DMS79 (cell line): ENCODE measurements around the gene CDKAL1.
"Not testable (repeated sequence)": the region's sequence is repeated elsewhere in the genome, so short reads cannot be mapped to it uniquely, and the experiment has no call there.

Experiments used
- DNase-seq: peaks from one replicate; lab custom pipeline; 2025; lab: John Stamatoyannopoulos, UW

CDKAL1 gene

DNA sequence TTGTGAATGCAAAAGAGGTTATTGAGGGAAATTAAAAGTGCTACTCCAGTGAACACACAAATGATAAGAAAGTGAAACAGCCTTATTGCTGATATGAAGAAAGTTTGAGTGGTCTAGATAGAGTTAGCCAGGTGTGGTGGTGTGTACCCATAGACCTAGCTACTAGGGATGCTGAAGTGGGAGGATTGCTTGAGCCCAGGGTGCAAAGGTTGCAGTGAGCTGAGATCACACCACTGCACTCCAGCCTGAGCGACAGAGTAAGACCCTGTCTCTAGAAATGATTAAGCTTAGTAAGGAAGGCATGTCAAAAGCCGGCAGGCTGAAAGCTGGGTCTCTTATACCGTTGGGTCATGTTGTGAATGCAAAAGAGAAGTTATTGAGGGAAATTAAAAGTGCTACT is 389.8 kb downstream of the CDKAL1 start:
- not testable (repeated sequence) for DNase-seq

DNA sequence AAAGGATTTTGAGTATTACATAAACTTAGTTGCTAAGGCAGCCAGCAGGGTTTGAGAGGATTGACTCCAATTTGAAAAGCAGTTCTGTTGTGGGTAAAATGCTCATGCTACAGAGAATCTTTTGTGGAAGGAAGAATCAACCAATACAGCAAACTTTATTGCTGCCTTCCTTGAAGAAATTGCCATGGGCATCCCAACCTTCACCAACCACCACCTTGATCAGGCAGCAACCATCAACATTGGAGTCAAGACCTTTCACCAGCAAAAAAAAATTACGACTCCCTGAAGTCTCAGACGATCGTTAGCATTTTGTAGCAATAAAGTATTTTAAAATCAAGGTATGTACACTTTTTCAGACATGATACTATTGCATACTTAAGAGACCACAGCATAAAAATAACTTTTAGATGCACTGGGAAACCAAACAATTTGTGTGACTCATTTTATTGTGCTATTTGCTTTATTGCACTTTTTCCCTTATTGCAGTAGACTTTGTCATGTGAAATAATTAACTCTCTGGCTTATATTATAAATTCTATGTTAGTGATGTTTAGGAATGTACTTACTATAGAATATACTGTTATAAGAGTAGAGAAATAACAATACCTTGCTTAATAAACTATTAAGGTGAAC is 390.8 kb downstream of the CDKAL1 start:
- DNase-seq = no peak

DNA sequence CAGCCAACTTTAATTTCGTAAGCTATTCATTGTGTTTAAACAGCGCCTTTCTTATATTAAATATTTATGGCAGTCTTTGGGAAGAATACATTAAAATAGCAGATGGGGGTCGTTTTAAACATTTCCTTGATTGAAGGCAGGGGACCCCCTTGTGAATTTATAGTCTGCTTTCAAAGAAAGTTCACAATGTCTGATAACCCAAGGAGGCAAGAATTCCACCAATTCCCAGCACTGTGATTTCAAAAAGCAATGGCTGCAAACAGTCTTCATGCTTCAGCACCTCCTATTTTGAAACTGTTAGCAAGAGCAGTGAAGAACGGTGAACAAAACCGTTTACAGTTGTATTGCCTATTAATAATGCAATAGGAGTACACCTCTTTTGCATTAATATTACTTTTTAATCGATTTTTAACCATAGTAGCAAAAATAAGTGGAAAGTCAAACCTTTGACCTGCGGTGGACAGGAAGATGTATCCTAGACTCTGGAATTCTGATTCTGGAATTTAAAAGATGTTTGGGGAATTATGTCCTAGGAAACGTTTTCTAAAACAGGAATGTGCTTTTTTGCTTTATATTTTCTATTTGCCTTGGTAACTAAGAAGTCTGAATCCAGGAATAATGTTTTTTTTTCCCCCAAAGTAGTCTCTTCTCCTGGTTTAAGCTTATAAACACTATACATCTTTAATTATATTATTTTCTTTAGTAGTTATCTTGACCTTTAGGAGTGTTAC is 393.0 kb downstream of the CDKAL1 start:
- DNase-seq = no peak

DNA sequence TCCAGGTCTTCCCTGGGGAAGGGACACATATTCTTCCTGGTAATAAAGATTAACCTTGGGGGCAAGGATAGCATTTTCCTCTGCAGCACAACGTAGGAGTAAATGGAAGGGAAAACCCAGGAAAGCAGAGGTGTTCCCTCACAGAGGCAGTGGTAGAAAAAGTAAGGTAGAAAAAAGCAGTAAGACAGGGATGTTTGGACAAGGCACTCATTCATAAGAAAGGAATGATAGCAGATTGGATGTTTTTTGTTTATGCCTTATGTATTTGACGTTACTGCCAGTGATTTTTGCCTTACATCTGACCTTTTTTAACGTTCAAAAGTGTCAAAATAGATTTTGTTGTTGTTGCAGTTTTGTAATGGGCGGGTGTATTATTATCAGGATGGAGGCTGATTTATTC is 395.0 kb downstream of the CDKAL1 start:
- DNase-seq = no peak

DNA sequence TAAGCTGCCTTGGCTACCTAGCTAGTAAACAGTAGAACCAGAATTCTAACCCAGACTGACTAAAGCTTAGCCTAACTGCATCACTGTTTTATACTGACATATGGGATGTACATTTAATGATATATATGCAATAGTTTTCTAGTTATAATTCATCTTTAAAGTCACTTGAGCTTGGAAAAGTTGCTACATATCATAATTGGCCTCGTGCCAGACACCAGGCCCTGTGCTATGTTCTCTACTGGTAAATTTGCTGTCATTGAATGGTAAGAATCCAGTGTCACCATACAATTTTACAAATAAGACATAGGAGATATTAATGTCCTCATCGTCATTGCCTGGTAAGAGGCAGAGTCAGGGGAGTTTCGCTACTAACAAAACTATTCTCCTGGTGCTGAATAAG is 396.8 kb downstream of the CDKAL1 start:
- DNase-seq = no peak

DNA sequence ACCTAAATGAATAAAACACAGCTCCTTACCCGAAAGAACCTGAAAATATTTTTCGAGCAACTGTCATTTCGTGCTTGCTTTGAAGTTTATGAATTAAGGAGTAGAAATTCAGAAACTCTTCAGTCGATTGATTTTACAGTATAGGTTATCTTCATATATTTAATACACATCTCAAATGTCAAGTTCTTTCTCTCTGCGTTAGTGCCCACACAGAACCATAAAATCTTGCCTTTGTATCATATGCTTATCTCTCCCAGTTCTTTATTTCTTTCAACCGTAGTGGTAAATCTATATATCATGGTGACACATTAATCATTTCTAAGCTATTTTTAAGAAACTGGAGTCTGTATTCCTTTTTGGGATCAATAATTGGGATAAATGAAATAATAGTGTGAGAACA is 397.5 kb downstream of the CDKAL1 start:
- no peak for DNase-seq

DNA sequence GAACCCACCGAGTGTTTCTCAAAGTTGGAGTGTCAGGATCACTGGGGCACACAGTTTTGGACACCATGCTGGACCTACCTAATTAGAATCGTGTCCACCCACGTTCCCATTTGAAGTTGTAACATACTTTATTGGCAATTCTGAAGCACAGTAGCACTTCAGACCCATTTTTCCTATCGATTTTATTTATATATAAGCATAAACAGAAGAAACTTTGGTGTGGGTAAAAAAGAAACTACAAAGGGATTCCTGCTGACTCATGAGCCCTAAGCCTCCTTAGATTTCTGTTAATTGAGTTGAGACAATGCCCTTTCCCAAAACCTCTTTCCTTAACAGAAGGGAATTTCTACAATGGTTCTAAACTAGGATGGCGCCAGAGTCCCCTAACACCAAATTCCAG is 398.0 kb downstream of the CDKAL1 start:
- no peak for DNase-seq

DNA sequence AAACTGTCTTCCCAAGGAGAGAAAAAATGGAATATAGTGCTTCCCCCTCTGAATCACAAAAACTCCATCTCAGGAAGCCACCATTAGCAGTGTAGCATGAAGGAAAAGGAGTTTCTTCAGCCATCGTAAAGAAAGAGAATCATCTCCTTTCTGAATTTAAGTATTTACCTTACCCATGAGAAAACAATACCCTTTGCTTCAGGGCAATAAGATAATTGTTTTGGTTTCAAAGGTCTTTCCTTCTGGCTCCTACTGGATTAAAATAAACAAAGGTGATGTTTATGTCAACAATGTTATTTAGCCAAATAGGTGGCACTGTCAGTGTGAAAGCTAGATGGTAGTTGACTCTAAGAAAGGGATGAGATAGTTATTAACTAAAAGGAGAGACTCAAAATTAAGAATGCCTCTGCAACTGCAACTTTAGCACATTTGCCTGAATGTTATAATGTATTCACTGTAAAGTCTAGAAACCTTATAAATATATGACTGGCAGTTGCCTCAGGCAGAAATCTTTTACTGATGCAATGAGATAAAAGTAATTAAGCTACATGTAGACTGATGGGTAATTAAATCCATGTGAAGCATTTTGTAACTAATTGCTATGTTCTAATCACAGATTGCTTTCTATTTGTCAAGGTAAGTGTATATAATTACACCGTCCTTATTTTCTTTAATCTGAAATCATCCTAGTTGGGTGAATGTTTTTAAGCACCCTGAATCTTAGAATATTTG is 399.0 kb downstream of the CDKAL1 start:
- DNase-seq = peak; percentile 79

DNA sequence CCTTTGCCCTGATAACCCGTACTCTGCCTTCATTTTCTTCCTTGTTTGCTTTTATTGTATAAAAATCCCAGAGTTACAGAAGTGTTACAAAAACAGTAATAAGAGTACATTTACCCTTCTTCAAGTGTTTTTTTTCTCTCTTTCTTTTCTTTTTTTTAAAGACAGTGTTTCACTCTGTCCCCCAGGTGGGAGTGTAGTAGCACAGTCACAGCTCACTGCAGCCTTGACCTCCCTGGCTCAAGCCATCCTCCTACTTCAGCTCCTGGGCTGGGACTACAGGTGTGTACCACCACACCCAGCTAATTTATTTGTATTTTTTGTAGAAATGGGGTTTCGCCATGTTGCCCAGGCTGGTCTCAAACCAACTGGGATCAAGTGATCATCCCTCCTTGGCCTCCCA is 402.7 kb downstream of the CDKAL1 start:
- no peak for DNase-seq

DNA sequence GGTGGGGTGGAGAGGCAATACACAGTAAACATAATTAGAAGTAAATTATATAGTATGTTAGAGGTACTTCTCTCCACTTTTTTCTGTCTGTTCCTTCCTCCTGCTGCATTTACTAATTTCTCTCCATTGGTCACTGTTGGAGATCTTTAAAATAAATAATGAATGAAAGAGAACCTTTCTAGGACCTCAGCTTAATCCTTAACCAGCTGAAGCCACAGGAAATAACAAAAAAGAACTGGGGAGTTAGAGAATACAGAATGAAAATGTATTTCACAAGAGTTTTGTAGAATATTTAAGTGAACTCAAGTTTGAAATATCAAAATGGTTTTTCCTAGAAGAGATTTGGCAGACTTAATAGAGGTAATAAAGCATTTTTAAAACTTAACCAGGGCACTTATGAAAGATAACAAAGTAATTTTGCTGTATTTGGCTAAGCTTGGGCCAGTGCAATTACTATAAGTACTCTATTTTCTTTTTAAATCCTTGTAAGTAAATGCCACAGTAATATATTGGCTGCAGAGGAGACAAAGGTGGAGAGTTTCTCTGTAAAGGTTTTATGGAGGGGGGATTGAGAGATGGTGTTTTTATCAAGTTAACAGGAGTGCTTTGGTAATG is 405.0 kb downstream of the CDKAL1 start:
- DNase-seq = peak; percentile 15

DNA sequence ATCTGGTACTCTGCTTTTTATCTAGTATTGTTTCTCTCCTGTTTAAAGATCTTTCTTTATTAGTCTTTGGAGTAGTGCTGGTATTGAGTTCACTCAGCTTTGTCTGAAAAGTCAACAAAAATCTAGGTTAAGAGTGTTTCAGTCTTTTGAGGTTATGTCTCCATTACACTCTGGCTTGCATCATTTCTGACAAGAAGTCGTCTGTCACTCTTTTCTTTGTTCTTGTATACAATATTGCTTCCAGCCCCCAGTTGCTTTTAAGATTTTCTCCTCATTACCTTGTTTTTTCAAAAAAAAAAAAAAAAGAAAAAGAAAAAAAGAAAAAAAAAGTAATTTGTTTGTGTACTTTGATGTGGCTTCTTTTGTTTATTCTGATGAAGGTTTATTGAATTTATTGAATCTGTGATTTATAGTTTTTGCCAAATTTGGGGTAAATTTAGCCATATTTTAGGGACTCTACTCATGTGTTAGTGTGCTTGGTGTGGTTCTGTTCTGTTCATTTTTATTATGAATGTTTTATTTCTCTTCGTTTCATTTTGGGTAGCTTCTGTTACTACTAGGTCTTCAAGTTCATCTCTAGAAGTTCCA is 408.9 kb downstream of the CDKAL1 start:
- peak; percentile 8 for DNase-seq

DNA sequence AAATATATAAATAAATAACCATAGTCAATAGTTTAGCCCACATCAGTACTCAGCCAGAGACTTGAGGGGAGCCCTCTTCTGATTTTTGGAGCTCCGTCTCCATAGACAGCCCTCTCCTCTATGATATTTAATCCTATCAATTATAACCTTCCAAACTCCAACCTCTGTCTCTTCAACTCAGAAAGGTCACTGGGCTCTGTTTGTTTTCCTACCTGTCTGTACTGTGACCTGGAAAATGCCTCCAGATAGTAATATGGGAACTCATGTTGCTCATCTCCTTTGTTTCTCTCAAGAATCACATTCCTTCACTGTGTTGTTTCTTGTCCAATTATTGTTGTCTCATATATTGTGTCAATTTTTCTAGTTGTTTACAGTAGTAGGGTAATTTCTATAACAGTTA is 409.7 kb downstream of the CDKAL1 start:
- DNase-seq = no peak

DNA sequence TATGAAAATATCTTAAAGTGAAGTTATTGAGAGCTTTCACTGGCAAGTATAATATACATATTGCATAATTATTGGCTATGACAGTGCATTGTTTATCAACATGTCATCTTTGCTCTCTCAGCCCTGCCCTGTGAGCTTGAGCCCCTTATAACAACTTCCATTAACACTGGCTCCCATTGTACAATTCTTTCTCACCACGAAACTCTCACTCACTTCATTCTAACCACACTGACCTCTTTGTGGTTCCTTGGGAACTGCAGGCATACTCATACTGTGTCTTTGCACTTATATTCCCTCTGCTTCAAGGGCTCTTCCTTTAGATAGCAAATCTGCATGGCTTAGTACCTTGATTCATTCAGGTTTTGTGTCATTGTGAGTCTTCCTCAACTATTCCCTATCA is 411.8 kb downstream of the CDKAL1 start:
- no peak for DNase-seq

DNA sequence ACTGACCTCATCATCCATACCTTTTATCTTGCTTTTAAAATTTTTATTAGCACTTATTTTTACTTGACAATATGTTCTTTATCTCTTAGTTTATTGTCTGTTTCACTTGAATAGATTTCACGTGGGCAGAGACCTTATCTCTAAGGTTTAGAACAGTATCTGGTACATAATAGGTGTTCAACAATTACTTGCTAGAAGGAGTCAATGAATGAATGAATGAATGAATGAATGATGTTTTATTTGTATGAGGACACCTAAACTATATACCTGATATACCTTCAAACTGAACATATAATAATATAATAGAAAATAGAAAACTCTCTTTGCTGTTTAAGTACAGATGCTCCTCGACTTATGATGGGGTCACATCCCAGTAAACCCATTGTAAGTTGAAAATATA is 412.6 kb downstream of the CDKAL1 start:
- DNase-seq = no peak

DNA sequence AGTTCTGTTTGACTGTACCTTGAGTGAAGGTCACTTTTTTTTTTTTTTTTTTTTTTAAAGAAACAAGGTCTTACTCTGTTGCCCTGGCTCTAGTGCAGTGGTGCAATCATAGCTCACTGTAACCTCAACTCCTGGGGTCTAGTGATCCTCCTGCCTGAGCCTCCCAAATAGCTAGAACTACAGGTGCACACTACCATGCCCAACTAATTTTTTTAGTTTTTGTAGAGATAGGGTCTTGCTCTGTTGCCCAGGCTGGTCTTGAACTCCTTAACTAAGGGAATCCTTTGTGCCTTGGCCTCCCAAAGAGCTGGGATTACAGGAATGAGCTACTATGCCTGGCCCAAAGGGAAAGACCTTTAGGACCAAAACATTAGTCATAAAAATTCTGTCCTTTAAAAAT is 413.7 kb downstream of the CDKAL1 start:
- DNase-seq = no peak

DNA sequence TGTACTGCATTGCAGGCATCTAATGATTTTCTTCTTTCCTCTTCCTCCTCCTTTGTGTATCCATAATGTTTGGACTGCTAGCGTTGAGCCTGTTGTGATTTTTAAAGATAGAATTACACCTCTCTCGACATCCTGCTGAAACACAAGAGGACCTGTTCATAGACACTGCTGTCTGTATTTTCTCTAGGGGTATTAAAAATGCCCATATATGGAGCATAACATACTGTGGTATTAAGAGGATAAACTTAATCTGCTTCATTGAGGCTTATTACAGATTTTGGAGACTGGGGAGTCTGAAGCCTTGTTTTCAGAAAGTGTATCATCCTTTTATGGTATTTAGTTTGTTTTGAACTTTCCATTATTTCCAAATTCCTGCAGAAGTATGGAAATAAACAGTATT is 414.3 kb downstream of the CDKAL1 start:
- no peak for DNase-seq

DNA sequence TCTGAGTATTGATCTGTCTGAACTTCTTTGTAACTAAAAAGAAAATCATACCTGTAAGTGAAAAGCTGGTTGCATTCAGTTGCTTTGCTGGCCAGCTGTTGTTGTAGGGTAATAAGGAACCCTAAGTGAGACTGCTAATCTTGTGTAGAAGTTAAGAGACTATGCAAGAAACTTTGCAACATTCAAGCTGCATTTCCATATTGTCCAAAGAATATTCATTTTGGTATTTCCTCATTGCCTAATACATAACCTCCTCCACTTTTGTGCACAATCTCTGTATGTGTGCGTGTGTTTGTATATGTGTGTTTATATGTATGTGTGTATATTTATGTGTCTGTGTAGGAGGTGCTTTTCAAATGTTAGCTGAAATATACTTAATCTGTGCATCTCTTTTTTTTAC is 414.9 kb downstream of the CDKAL1 start:
- DNase-seq = no peak

DNA sequence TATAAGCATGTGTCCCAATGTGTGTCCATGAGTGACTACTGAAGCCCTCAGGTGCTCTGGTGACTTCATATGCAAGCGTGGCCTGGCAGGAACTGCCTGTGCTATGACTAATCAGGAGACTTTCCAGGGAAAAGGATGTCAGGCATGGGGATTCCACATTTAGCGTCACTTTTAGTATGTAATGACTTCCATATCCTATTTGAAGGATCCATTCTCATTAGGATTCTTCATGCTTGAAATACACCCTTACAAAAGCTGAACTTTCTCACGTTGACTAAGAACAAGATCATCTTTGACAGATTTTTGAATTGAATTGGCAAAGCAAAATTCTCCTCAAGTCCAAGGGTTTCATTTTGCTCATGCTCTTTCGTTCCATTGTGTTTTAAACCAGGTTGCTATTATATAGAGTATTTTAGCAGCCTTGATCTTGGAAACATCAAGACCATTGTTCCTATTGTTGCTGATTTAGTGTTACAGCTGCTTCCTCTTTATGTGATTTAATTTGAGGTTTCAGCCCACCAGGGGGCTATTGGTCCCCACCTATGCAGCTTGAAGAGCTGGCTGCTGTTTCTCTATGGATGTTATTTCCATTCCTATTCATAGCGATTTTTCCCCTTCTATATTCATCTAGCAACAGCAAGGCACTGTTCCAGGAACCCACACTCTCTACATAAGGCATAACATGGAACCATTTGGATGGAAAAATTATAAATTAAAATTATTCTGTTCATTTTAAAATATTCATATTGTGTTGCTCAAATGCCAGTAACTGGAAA is 418.6 kb downstream of the CDKAL1 start:
- DNase-seq = no peak

DNA sequence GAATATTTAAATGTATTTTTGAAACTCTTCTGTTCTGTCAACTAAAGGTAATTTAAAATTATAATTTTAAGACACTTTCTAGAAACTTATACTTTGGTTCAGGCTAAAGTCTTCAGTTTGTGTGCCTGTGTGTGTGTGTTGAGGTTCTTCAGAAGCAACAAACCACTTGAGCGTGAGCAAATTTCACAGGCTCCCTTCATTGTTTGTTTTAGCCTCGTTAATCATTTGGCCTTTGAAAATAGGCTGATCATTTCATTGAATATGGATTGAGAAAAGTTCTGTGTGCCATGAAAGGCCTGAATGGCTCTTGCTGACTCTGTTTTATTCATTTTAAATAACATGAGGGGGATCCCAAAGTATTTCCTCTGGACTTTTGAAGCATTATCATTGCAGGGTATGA is 420.1 kb downstream of the CDKAL1 start:
- no peak for DNase-seq

DNA sequence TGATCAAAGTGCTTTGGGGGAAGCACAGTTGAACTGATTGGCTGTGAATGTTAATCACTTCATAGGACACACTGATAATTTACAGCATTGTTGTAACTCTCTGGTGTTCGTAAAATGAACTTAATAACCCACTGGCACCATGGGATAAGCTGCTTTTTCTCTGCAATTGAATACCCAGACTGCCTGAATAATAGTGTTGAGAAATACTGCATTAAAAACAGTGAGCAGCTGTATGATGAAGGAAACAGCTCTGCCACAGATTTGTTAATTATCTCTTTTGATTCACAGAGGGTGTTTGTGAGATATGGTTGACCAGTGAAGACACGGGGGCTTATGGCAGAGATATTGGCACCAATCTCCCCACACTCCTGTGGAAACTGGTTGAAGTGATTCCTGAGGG is 420.9 kb downstream of the CDKAL1 start:
- DNase-seq = no peak

DNA sequence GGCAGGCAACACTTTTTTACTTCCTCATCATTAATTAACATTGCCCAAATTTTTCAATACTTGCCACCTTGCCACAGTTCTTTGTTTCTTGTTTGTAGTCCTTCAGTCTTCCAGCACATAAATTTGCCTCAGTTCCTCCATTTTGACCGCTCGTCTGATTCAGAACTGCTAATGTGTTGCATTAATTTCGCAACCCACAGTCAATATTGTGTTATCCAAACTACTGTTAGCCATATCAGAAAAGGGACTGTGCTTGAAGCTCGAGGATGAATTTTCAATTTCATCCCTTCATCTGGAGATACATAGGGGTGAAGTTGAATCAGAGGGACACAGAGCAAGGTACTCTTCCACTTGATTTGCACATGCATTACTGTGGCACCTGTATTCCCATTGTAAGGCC is 421.5 kb downstream of the CDKAL1 start:
- no peak for DNase-seq

DNA sequence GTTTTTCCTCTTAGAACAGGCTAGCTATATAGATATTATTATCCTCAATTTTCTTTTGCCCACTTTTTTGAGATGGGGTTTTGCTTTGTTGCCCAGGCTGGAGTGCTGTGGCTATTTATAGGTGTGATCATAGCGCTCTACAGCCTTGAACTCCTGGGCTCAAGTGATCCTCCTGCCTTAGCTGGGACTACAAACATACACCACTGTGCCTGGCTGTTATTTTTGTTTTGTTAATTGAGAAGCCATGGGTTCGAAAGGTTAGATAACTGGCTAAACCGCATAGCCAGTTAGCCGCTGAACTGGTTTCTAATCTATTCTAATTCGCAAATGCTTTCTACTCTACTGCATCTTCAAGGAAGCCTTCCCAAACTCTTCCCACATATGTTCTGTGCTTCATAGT is 425.8 kb downstream of the CDKAL1 start:
- DNase-seq = no peak
